ENCODE results near the gene DFFB. TPM values are rescaled to one million over a fixed set of nuclear protein-coding genes. Genes with fewer than 3 reads are reported as not detected.

DFFB gene, protein sequence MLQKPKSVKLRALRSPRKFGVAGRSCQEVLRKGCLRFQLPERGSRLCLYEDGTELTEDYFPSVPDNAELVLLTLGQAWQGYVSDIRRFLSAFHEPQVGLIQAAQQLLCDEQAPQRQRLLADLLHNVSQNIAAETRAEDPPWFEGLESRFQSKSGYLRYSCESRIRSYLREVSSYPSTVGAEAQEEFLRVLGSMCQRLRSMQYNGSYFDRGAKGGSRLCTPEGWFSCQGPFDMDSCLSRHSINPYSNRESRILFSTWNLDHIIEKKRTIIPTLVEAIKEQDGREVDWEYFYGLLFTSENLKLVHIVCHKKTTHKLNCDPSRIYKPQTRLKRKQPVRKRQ
- total RNA-seq (2022; extraction: Qiagen RNA extraction; ENCODE audit: low read depth), result 3.1 to 4.0 TPM (median 3.8 TPM) in 5 replicates

DNA sequence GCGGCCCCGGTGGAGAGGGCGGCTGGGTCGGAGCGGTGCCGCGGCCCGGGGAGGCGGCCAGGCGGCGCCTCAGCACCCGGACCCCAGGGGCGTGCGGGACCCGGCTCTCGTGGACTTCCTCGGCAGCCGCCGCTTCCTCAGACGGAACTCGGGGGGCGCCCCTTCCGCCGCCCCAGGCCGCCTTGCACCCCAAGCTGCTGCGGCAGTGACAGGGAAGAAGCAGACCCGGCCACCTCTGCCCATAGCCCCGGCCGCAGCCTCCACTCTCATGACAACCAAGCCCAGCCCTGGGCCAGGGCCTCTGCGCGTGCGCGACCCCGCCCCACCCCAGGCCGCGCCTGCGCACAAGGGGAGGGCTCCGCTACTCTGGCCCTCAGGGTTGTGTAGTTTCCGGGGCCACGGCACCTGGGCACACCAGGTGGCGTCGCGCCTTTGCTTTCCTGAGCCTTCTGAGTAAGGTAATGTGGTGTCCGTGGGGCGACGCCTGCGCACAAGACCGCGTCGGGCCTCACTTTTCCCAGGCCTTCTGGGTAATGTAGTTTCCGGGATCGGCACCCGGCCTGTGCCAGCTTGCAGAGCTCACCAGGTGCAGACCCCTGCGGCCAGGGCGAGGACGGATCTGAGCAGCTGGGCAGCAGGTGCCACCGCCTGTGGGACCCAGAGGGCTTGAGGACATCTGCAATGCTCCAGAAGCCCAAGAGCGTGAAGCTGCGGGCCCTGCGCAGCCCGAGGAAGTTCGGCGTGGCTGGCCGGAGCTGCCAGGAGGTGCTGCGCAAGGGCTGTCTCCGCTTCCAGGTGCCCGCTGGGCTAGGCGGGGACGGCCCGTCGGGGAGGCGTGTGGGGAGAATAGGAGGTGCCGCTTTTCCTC, at the start of gene DFFB, which contains the start of gene CEP104:
TSS of gene DFFB (plus strand) at position 554 of the 868 bp plus-strand sequence. CDS start at position 682, 128 bp downstream.
TSS of gene CEP104 (minus strand) at position 289 of the 868 bp plus-strand sequence. CDS start 4,804 bp downstream, outside the sequence.

GRCh38 chr1:3900150-3900968, 43.1 kb downstream of the DFFB start, which contains the start of gene C1orf174:
Gene C1orf174 (minus strand): TSS chr1:3900272. CDS start chr1:3900186, 86 bp downstream.

Other genes with a start within 250 kb of the DFFB start
- 6.1 to 10.7 TPM (median 9.3 TPM) in 5 replicates for gene MEGF6, start 246.0 kb upstream of the DFFB start, total RNA-seq (2022; extraction: Qiagen RNA extraction; ENCODE audit: low read depth)
- 26.1 to 30.7 TPM (median 29.6 TPM) in 5 replicates for gene TPRG1L, start 232.5 kb upstream of the DFFB start, total RNA-seq (2022; extraction: Qiagen RNA extraction; ENCODE audit: low read depth)
- gene WRAP73, start 207.4 kb upstream of the DFFB start, total RNA-seq (2022; extraction: Qiagen RNA extraction; ENCODE audit: low read depth), result 14.1 to 21.5 TPM (median 19.5 TPM) in 5 replicates
- 0.42 to 0.87 TPM (median 0.68 TPM) in 5 replicates for gene TP73, start 205.0 kb upstream of the DFFB start, total RNA-seq (2022; extraction: Qiagen RNA extraction; ENCODE audit: low read depth)
- not detected in 5 replicates for gene CCDC27, start 105.0 kb upstream of the DFFB start, total RNA-seq (2022; extraction: Qiagen RNA extraction; ENCODE audit: low read depth)
- 0.79 to 1.9 TPM (median 1.3 TPM) in 5 replicates for gene SMIM1, start 84.7 kb upstream of the DFFB start, total RNA-seq (2022; extraction: Qiagen RNA extraction; ENCODE audit: low read depth)
- gene LRRC47, start 61.0 kb upstream of the DFFB start, total RNA-seq (2022; extraction: Qiagen RNA extraction; ENCODE audit: low read depth), result 30.5 to 34.2 TPM (median 32.5 TPM) in 5 replicates
- 11.3 to 17.9 TPM (median 15.7 TPM) in 5 replicates for gene CEP104, start 265 bp upstream of the DFFB start, total RNA-seq (2022; extraction: Qiagen RNA extraction; ENCODE audit: low read depth)
- gene C1orf174, start 42.8 kb downstream of the DFFB start, total RNA-seq (2022; extraction: Qiagen RNA extraction; ENCODE audit: low read depth), result 22.3 to 26.0 TPM (median 24.6 TPM) in 5 replicates

Measured in A549 treated with GW870086 at 1 μM for 4 hours (cell line).